MM.1S (cell line): ENCODE data around the gene HSPA1L.

ENCODE experiments used
- DNase-seq: peaks from one replicate; pipeline ENCODE4 v3.0.0-alpha.2; 2015
- H2AFZ ChIP-seq: fragments of 300-600 bp; sonication (generic); 2 replicates; pipeline ENCODE4 v1.6.0; 2016; ENCODE audit warnings: antibody characterized with exemption, low read length
- H3F3A ChIP-seq: fragments of 300-600 bp; sonication (generic); 2 replicates; pipeline ENCODE4 v1.6.1; 2016; ENCODE audit warnings: mild to moderate bottlenecking, antibody characterized with exemption, low read length, moderate library complexity, mixed read lengths; ENCODE audit not compliant: insufficient read depth
- H3K27ac ChIP-seq: fragments of 300-600 bp; sonication (generic); 2 replicates; pipeline ENCODE4 v1.5.1; 2016; ENCODE audit warnings: mild to moderate bottlenecking, low read length
- H3K27me3 ChIP-seq: fragments of 300-600 bp; sonication (generic); replicated peaks from 2 replicates; pipeline ENCODE4 v1.6.0; 2016; ENCODE audit warnings: low read length; ENCODE audit not compliant: insufficient read depth
- H3K36me3 ChIP-seq: fragments of 300-600 bp; sonication (generic); replicated peaks from 2 replicates; pipeline ENCODE4 v1.6.1; 2016; ENCODE audit warnings: mild to moderate bottlenecking, low read length, mixed read lengths; ENCODE audit not compliant: insufficient read depth
- H3K4me1 ChIP-seq: fragments of 300-600 bp; sonication (generic); 2 replicates; pipeline ENCODE4 v1.6.1; 2016; ENCODE audit warnings: low read length, mixed read lengths
- H3K4me2 ChIP-seq: fragments of 300-600 bp; sonication (generic); 2 replicates; pipeline ENCODE4 v1.6.0; 2016; ENCODE audit warnings: low read depth, low read length
- H3K4me3 ChIP-seq: fragments of 300-600 bp; sonication (generic); 2 replicates; pipeline ENCODE4 v1.5.1; 2016; ENCODE audit warnings: low read length, mixed read lengths
- H3K79me2 ChIP-seq: fragments of 300-600 bp; sonication (generic); 2 replicates; pipeline ENCODE4 v1.6.1; 2016; ENCODE audit warnings: mixed run types, low read length, mixed read lengths
- H3K9ac ChIP-seq: fragments of 300-600 bp; sonication (generic); 2 replicates; pipeline ENCODE4 v1.6.1; 2016; ENCODE audit warnings: low read length, mixed read lengths
- H3K9me2 ChIP-seq: fragments of 300-600 bp; sonication (generic); replicated peaks from 2 replicates; pipeline ENCODE4 v1.6.1; 2016; ENCODE audit warnings: mild to moderate bottlenecking, low read length, mixed read lengths; ENCODE audit not compliant: insufficient read depth
- H3K9me3 ChIP-seq: fragments of 300-600 bp; sonication (generic); replicated peaks from 2 replicates; pipeline ENCODE4 v1.6.1; 2016; ENCODE audit warnings: mild to moderate bottlenecking, low read length, mixed read lengths; ENCODE audit not compliant: insufficient read depth
- H4K20me1 ChIP-seq: fragments of 300-600 bp; sonication (generic); 2 replicates; pipeline ENCODE4 v1.6.1; 2016; ENCODE audit warnings: mild to moderate bottlenecking, low read length, moderate library complexity, mixed read lengths; ENCODE audit not compliant: insufficient read depth
- CTCF ChIP-seq: fragments of 300-600 bp; sonication (generic); IDR thresholded peaks from 2 replicates; pipeline ENCODE4 v1.5.1; 2016; ENCODE audit warnings: antibody characterized with exemption, low read length, mixed read lengths
- EZH2 ChIP-seq: fragments of 300-600 bp; sonication (generic); optimal IDR thresholded peaks from 2 replicates; pipeline ENCODE3; 2017; ENCODE audit warnings: low read depth, mild to moderate bottlenecking, antibody characterized with exemption, low read length, mixed read lengths
- EZH2phosphoT487 ChIP-seq: fragments of 300-600 bp; sonication (generic); IDR thresholded peaks from 2 replicates; pipeline ENCODE4 v1.6.1; 2018; ENCODE audit warnings: antibody characterized with exemption, low read length

The HSPA1L gene

GRCh38 chr6:31769684-31770371, 45.3 kb downstream of the HSPA1L start:
- Histone ChIP-seq H3K9ac (no peak overlapping the region), H3K9me2 (no peaks in the 10 kb centered on the region), H3K27ac (no peak overlapping the region), H3K79me2 (no peaks in the 10 kb centered on the region), H3K4me2 (no peak overlapping the region), H3K4me3 (no peak overlapping the region), H3K36me3 (no peaks in the 10 kb centered on the region), H4K20me1 (no peaks in the 10 kb centered on the region), H3K4me1 (peaks cover under 1% of the 10 kb centered on the region; the same call in 1 of the 2 replicates), H3F3A (0 out of 2 replicates have a peak, but pooled peaks cover 3% of the 10 kb centered on the region), H3K27me3 (no peaks in the 10 kb centered on the region), H3K9me3 (no peaks in the 10 kb centered on the region), H2AFZ (no peak overlapping the region)
- DNase-seq = peak; percentile 76
- TF ChIP-seq CTCF (peak; percentile 93), EZH2phosphoT487 (no peak), EZH2 (no peak)

GRCh38 chr6:31768363-31769257, 46.5 kb downstream of the HSPA1L start:
- no peak for TF ChIP-seq EZH2
- TF ChIP-seq CTCF = no peak
- TF ChIP-seq EZH2phosphoT487 = no peak
- no peak for DNase-seq
- H3K9me3 ChIP-seq = no peaks in the 10 kb centered on the region
- no peak overlapping the region for H3K4me2 ChIP-seq
- H3F3A ChIP-seq = peaks cover 3% of the 10 kb centered on the region; the same call in 1 of the 2 replicates
- no peaks in the 10 kb centered on the region for H3K36me3 ChIP-seq
- H2AFZ ChIP-seq = no peak overlapping the region
- no peaks in the 10 kb centered on the region for H3K27me3 ChIP-seq
- H3K9ac ChIP-seq = no peak overlapping the region
- H3K9me2 ChIP-seq = no peaks in the 10 kb centered on the region
- no peaks in the 10 kb centered on the region for H4K20me1 ChIP-seq
- no peaks in the 10 kb centered on the region for H3K79me2 ChIP-seq
- H3K4me1 ChIP-seq = peaks cover 13% of the 10 kb centered on the region
- no peak overlapping the region for H3K4me3 ChIP-seq
- no peak overlapping the region for H3K27ac ChIP-seq

GRCh38 chr6:31767096-31767645, 47.9 kb downstream of the HSPA1L start:
- peaks cover 16% of the 10 kb centered on the region for H3K4me1 ChIP-seq

More at GRCh38 chr6:31767096-31767645, 47.9 kb downstream of the HSPA1L start:
- Histone ChIP-seq H3F3A (peaks cover 3% of the 10 kb centered on the region; the same call in 1 of the 2 replicates), H3K9me2 (no peaks in the 10 kb centered on the region), H3K9me3 (no peaks in the 10 kb centered on the region), H2AFZ (no peak overlapping the region), H3K9ac (no peak overlapping the region), H3K36me3 (no peaks in the 10 kb centered on the region), H3K27ac (no peak overlapping the region), H3K79me2 (no peaks in the 10 kb centered on the region), H3K27me3 (no peaks in the 10 kb centered on the region), H3K4me2 (no peak overlapping the region), H4K20me1 (no peaks in the 10 kb centered on the region), H3K4me3 (no peak overlapping the region)
- no peak for TF ChIP-seq CTCF
- no peak for TF ChIP-seq EZH2phosphoT487
- TF ChIP-seq EZH2 = no peak
- no peak for DNase-seq
